GM18505 (cell line): ENCODE data around the gene LARP4.
"Not testable (repeated sequence)": the region's sequence is repeated elsewhere in the genome, so short reads cannot be mapped to it uniquely, and the experiment has no call there.

Experiments used
- ATAC-seq: cut with Tn5 transposase; IDR thresholded peaks from one replicate; pipeline ENCODE4 v1.9.1; 2021; ENCODE audit not compliant: unreplicated experiment
- POLR2A ChIP-seq: IDR thresholded peaks from 4 replicates; pipeline ENCODE4 v1.6.1; 2011; ENCODE audit warnings: borderline replicate concordance; ENCODE audit not compliant: insufficient read depth, insufficient read length; ENCODE audit errors: extremely low read depth

LARP4 gene

GRCh38 chr12:50514526-50515276, 114.0 kb downstream of the LARP4 start:
- ATAC-seq, result no peak

GRCh38 chr12:50515587-50515986, 114.9 kb downstream of the LARP4 start:
- no peak for ATAC-seq
- TF ChIP-seq POLR2A, result no peak

More at GRCh38 chr12:50514526-50515276, 114.0 kb downstream of the LARP4 start:
- no peak for TF ChIP-seq POLR2A

GRCh38 chr12:50517421-50518048, 116.8 kb downstream of the LARP4 start:
- ATAC-seq, result peak; percentile 69
- TF ChIP-seq POLR2A, result no peak

- ATAC-seq, result no peak
- TF ChIP-seq POLR2A, result no peak
These were observed 117.4 kb downstream of the LARP4 start for GRCh38 chr12:50518090-50518489.

GRCh38 chr12:50519353-50519752, 118.7 kb downstream of the LARP4 start:
- TF ChIP-seq POLR2A, result no peak
- no peak for ATAC-seq

- TF ChIP-seq POLR2A, result no peak
- no peak for ATAC-seq
These were observed 119.9 kb downstream of the LARP4 start for GRCh38 chr12:50520416-50521207.

- ATAC-seq, result not testable (repeated sequence)
These were observed 121.1 kb downstream of the LARP4 start for GRCh38 chr12:50521781-50522180.

GRCh38 chr12:50523772-50524171, 123.1 kb downstream of the LARP4 start:
- no peak for TF ChIP-seq POLR2A
- ATAC-seq, result no peak

- no peak for TF ChIP-seq POLR2A
- ATAC-seq, result no peak
These were observed 123.9 kb downstream of the LARP4 start for GRCh38 chr12:50524621-50525020.

- no peak for TF ChIP-seq POLR2A
- ATAC-seq, result no peak
These were observed 124.7 kb downstream of the LARP4 start for GRCh38 chr12:50525422-50525821.

- TF ChIP-seq POLR2A, result no peak
- no peak for ATAC-seq
These were observed 126.7 kb downstream of the LARP4 start for GRCh38 chr12:50527359-50527726.

GRCh38 chr12:50528800-50529199, 128.1 kb downstream of the LARP4 start:
- no peak for ATAC-seq
- no peak for TF ChIP-seq POLR2A

- no peak for ATAC-seq
- TF ChIP-seq POLR2A, result no peak
These were observed 128.7 kb downstream of the LARP4 start for GRCh38 chr12:50529345-50529744.
